K562 (cell line): ENCODE results near the gene ABHD3. TPM values are rescaled to one million over a fixed set of nuclear protein-coding genes. Genes with fewer than 3 reads are reported as not detected.

Experiments
- ARID1B ChIP-seq: fragments of 450-650 bp; IDR thresholded peaks from 2 replicates; pipeline ENCODE4 v1.6.1; 2016; ENCODE audit warnings: antibody characterized with exemption, mild to moderate bottlenecking, inconsistent platforms
- BCLAF1 ChIP-seq, 2 experiments: fragments of 450-650 bp in 1 of 2; IDR thresholded peaks; 2 replicates each; pipeline ENCODE4 v1.6.1; 2011 to 2017; ENCODE audit warnings: low read depth in 2 of 2, antibody characterized with exemption in 1 of 2, borderline replicate concordance in 1 of 2, low read length in 1 of 2, mild to moderate bottlenecking in 1 of 2, mixed read lengths in 1 of 2; ENCODE audit not compliant: control insufficient read depth in 1 of 2
- COPS2 ChIP-seq: fragments of 450-650 bp; conservative IDR thresholded peaks from 2 replicates; pipeline ENCODE4 v1.6.1; 2016; ENCODE audit warnings: mild to moderate bottlenecking, moderate library complexity
- GTF3C2 ChIP-seq: IDR thresholded peaks from 3 replicates; pipeline ENCODE4 v1.6.1; 2011; ENCODE audit warnings: borderline replicate concordance, mild to moderate bottlenecking, moderate library complexity; ENCODE audit not compliant: insufficient read length; ENCODE audit errors: extremely low read depth
- KDM5B ChIP-seq: fragments of 200-600 bp; sonication (generic); IDR thresholded peaks from 2 replicates; pipeline ENCODE4 v1.6.1; 2012; ENCODE audit warnings: low read depth, mild to moderate bottlenecking, moderate library complexity, low read length, control low read depth, inconsistent platforms; ENCODE audit not compliant: insufficient replicate concordance
- NCOA1 ChIP-seq: fragments of 450-650 bp; IDR thresholded peaks from 2 replicates; pipeline ENCODE4 v1.6.1; 2016; ENCODE audit warnings: low read depth
- NR2C1 ChIP-seq, 2 experiments: fragments of 450-650 bp; IDR thresholded peaks; 2 replicates each; pipeline ENCODE4 v1.6.1; 2017; ENCODE audit warnings: mild to moderate bottlenecking in 2 of 2, antibody characterized with exemption in 1 of 2, inconsistent platforms in 1 of 2, missing compliant biosample characterization in 1 of 2, missing genetic modification characterization in 1 of 2
- RB1 ChIP-seq: fragments of 450-650 bp; IDR thresholded peaks from 2 replicates; pipeline ENCODE4 v1.6.1; 2017; ENCODE audit warnings: low read depth, mild to moderate bottlenecking
- TEAD1 ChIP-seq, 2 experiments: fragments of 450-650 bp in 1 of 2; sonication (generic) in 1 of 2; formaldehyde crosslinking; IDR thresholded peaks; 2 replicates each; pipeline versions ENCODE4 v1.4.0 to v1.8.0; 2020 to 2022; ENCODE audit warnings: mild to moderate bottlenecking in 2 of 2, missing genetic modification reagents in 1 of 2
- ZNF316 ChIP-seq: fragments of 450-650 bp; IDR thresholded peaks from 2 replicates; pipeline ENCODE4 v1.6.1; 2016
- ZNF445 ChIP-seq: fragments of 250-450 bp; sonication (Bioruptor Pico); IDR thresholded peaks from 2 replicates; pipeline ENCODE4 v1.4.0; 2020; ENCODE audit warnings: low read depth, mild to moderate bottlenecking, moderate library complexity
- polyA plus RNA-seq, 8 experiments: library from polyadenylated mRNA; depleted of rRNA in 4 of 8; stranded (reverse) in 5 of 8; unstranded in 3 of 8; fragments of >200 nt; fragmentation: Nextera tagmentation in 2 of 8; fragmentation: Illumina TruSeq in 1 of 8; extraction: Ambion mirVana in 2 of 8; extraction: Trizol in 1 of 8; gene quantifications; 2 replicates each; pipeline versions ENCODE4 v1.2.1 to v1.2.3, GENCODE V29; 2011 to 2014; ENCODE audit warnings: inconsistent platforms in 1 of 8, missing spikeins in 1 of 8
- total RNA-seq, 7 experiments: library from RNA; depleted of rRNA in 6 of 7; stranded (reverse); fragments of >200 nt in 6 of 7; fragmentation: Illumina TruSeq in 2 of 7; extraction: Trizol in 2 of 7; gene quantifications; 2 replicates each; pipeline versions ENCODE4 v1.2.1 to v1.2.3, GENCODE V29; 2011 to 2021; ENCODE audit warnings: low replicate concordance in 1 of 7
- TF ChIP-seq, protein P1 (sequence below): fragments of 250-450 bp; sonication (Bioruptor Pico); IDR thresholded peaks from 2 replicates; pipeline ENCODE4 v1.9.0; 2021; ENCODE audit warnings: mild to moderate bottlenecking, inconsistent platforms
- TF ChIP-seq, protein P2 (sequence below): fragments of 250-450 bp; sonication (Bioruptor Pico); IDR thresholded peaks from 2 replicates; pipeline ENCODE4 v1.5.0; 2021; ENCODE audit warnings: mild to moderate bottlenecking, borderline replicate concordance

ABHD3 gene
- total and polyA plus RNA-seq, 9 of the 15 experiments (the other 6 are each of a cell fraction or from before 2014, with no cell fraction given): 6.3 to 38.8 (median 19.4) TPM

DNA sequence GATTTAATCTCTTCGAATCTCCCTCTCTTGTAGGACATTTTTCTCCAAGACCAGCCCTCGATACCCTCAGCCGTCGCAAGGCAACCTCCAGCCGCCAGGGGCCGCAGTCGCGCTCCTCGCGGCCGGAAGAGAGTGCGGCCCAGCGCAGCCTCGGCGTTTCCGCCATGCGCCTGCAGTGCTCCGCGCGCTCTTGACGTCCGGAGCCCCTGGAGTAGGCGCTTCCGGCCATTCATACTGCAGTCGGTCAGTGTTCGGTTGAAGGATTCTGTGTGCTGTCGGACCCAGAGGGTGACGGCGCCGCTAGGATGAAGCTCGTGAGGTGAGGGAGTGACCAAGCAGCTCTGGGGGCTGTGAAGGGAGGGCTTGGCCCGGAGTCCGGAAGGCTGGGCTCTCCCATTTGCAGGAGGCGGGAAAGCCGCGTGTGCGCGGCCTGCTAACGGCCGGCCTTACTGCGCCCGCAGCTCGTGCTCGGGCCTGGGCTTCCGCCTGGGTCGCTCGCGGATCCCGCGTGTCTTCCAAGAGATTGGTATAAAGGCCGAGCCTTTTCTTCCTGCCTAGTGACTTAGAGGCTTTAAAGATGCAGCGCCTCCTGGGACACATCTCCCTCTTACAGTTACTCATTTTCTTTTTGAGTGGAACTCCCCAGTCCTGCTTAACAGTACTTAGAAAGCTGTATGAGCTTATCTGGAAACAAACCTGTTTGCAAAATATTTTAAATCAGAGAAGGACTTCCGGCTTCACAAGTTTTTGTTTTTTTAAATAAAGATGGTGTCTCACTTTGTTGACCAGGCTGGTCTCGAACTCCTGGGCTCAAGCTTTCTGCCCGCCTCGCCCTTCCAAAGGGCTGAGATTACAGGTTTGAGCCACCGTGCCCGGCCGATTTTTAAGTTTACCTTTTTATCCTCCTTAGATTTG is 92.2 kb downstream of the ABHD3 start, which contains the start of gene SNRPD1 (continued):
- peak in 1 of 2 experiments; percentile 92; a peak in 2 of 4 replicates for TF ChIP-seq BCLAF1 (IDR thresholded peaks at IDR 0.05; ENCODE audit: borderline replicate concordance in 1 of 2, control insufficient read depth in 1 of 2, low read depth in 2 of 2, low read length in 1 of 2)
- TF ChIP-seq GTF3C2: no peak
- peak; percentile 85 for TF ChIP-seq RB1
- peak; percentile 87 for TF ChIP-seq KDM5B
- no peak; the same call in 1 of the 2 replicates for TF ChIP-seq NR2C1 (IDR thresholded peaks at IDR 0.05)
- TF ChIP-seq NR2C1 (tag; IDR thresholded peaks at IDR 0.05): peak; percentile 33; the same call in 1 of the 2 replicates
- no peak; the same call in 1 of the 2 replicates for TF ChIP-seq ZNF316
- peak in 1 of 2 experiments; percentile 82; a peak in 1 of 4 replicates for TF ChIP-seq TEAD1 (CRISPR knock-in tag; IDR thresholded peaks at IDR 0.05)
- TF ChIP-seq ARID1B: peak; percentile 19; the same call in 1 of the 2 replicates
- TF ChIP-seq, protein P1, sequence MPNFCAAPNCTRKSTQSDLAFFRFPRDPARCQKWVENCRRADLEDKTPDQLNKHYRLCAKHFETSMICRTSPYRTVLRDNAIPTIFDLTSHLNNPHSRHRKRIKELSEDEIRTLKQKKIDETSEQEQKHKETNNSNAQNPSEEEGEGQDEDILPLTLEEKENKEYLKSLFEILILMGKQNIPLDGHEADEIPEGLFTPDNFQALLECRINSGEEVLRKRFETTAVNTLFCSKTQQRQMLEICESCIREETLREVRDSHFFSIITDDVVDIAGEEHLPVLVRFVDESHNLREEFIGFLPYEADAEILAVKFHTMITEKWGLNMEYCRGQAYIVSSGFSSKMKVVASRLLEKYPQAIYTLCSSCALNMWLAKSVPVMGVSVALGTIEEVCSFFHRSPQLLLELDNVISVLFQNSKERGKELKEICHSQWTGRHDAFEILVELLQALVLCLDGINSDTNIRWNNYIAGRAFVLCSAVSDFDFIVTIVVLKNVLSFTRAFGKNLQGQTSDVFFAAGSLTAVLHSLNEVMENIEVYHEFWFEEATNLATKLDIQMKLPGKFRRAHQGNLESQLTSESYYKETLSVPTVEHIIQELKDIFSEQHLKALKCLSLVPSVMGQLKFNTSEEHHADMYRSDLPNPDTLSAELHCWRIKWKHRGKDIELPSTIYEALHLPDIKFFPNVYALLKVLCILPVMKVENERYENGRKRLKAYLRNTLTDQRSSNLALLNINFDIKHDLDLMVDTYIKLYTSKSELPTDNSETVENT (CRISPR knock-in tag): peak; percentile 97
- TF ChIP-seq ZNF445 (CRISPR knock-in tag): no peak
- TF ChIP-seq NCOA1: peak; percentile 86
- TF ChIP-seq COPS2: no peak
- TF ChIP-seq, protein P2, sequence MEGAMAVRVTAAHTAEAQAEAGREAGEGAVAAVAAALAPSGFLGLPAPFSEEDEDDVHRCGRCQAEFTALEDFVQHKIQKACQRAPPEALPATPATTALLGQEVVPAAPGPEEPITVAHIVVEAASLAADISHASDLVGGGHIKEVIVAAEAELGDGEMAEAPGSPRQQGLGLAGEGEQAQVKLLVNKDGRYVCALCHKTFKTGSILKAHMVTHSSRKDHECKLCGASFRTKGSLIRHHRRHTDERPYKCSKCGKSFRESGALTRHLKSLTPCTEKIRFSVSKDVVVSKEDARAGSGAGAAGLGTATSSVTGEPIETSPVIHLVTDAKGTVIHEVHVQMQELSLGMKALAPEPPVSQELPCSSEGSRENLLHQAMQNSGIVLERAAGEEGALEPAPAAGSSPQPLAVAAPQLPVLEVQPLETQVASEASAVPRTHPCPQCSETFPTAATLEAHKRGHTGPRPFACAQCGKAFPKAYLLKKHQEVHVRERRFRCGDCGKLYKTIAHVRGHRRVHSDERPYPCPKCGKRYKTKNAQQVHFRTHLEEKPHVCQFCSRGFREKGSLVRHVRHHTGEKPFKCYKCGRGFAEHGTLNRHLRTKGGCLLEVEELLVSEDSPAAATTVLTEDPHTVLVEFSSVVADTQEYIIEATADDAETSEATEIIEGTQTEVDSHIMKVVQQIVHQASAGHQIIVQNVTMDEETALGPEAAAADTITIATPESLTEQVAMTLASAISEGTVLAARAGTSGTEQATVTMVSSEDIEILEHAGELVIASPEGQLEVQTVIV (CRISPR knock-in tag): no peak
